Glutamatergic neuron (in vitro differentiated cells): Measurements from ENCODE around the gene SYNE1. TPM values are rescaled to one million over a fixed set of nuclear protein-coding genes. Genes with fewer than 3 reads are reported as not detected.

ENCODE experiments used
- DNase-seq: peaks from one replicate; pipeline ENCODE4 v3.0.0; 2022
- H3K27ac Mint-ChIP-seq: one replicate; pipeline ENCODE4 v1.8.0; 2020; ENCODE audit warnings: mild to moderate bottlenecking, mixed read lengths, inconsistent platforms; ENCODE audit not compliant: unreplicated experiment
- H3K27me3 Mint-ChIP-seq: one replicate; pipeline ENCODE4 v1.8.0; 2020; ENCODE audit warnings: mild to moderate bottlenecking, moderate library complexity, mixed read lengths, inconsistent platforms; ENCODE audit not compliant: unreplicated experiment
- H3K36me3 Mint-ChIP-seq: one replicate; pipeline ENCODE4 v1.8.0; 2020; ENCODE audit warnings: mild to moderate bottlenecking, mixed read lengths, inconsistent platforms; ENCODE audit not compliant: unreplicated experiment
- H3K4me1 Mint-ChIP-seq: one replicate; pipeline ENCODE4 v1.8.0; 2020; ENCODE audit warnings: mild to moderate bottlenecking, low read depth, mixed read lengths, inconsistent platforms; ENCODE audit not compliant: unreplicated experiment
- H3K4me3 Mint-ChIP-seq: one replicate; pipeline ENCODE4 v1.8.0; 2020; ENCODE audit warnings: mild to moderate bottlenecking, mixed read lengths, inconsistent platforms; ENCODE audit not compliant: unreplicated experiment
- H3K9me3 Mint-ChIP-seq: one replicate; pipeline ENCODE4 v1.8.0; 2020; ENCODE audit warnings: mild to moderate bottlenecking, moderate library complexity, mixed read lengths, inconsistent platforms; ENCODE audit not compliant: unreplicated experiment
- CTCF ChIP-seq: fragments of 200-600 bp; sonication (generic); IDR thresholded peaks from one replicate; pipeline ENCODE4 v1.5.0; 2021; ENCODE audit not compliant: partially characterized antibody, unreplicated experiment
- total RNA-seq: library from RNA; stranded (reverse); fragmentation: NEBNext Ultra II Directional; extraction: Animal tissue kit (Norgen Biotek cat#: 25700); gene quantifications from one replicate; pipeline ENCODE4 v1.2.1, GENCODE V29; 2021; ENCODE audit not compliant: unreplicated experiment

SYNE1 gene
- total RNA-seq, 1 donor from 2014 or later = 23.4 TPM

- Mint-ChIP-seq H3K4me3 (no peak overlapping the region), H3K9me3 (peaks cover 3% of the 10 kb centered on the region), H3K27me3 (no peaks in the 10 kb centered on the region), H3K27ac (no peak overlapping the region), H3K4me1 (peaks cover 4% of the 10 kb centered on the region), H3K36me3 (no peaks in the 10 kb centered on the region)
- no peak for TF ChIP-seq CTCF
- no peak for DNase-seq
Observed at GRCh38 chr6:152420696-152421095, 216.5 kb downstream of the SYNE1 start.

GRCh38 chr6:152418551-152418950, 218.6 kb downstream of the SYNE1 start:
- no peaks in the 10 kb centered on the region for H3K9me3 Mint-ChIP-seq
- TF ChIP-seq CTCF = no peak
- no peaks in the 10 kb centered on the region for H3K36me3 Mint-ChIP-seq
- no peaks in the 10 kb centered on the region for H3K4me1 Mint-ChIP-seq
- H3K4me3 Mint-ChIP-seq = no peak overlapping the region
- H3K27me3 Mint-ChIP-seq = no peaks in the 10 kb centered on the region
- no peak overlapping the region for H3K27ac Mint-ChIP-seq
- DNase-seq = no peak

GRCh38 chr6:152416652-152417051, 220.5 kb downstream of the SYNE1 start:
- no peak for DNase-seq
- Mint-ChIP-seq H3K4me1 (no peaks in the 10 kb centered on the region), H3K27ac (no peak overlapping the region), H3K27me3 (no peaks in the 10 kb centered on the region), H3K4me3 (no peak overlapping the region), H3K9me3 (no peaks in the 10 kb centered on the region), H3K36me3 (no peaks in the 10 kb centered on the region)
- no peak for TF ChIP-seq CTCF

- H3K4me3 Mint-ChIP-seq = no peak overlapping the region
- no peaks in the 10 kb centered on the region for H3K9me3 Mint-ChIP-seq
- DNase-seq = no peak
- TF ChIP-seq CTCF = no peak
- no peaks in the 10 kb centered on the region for H3K4me1 Mint-ChIP-seq
- H3K36me3 Mint-ChIP-seq = no peaks in the 10 kb centered on the region
- H3K27me3 Mint-ChIP-seq = no peaks in the 10 kb centered on the region
- H3K27ac Mint-ChIP-seq = no peak overlapping the region
Observed at GRCh38 chr6:152404936-152405595, 232.1 kb downstream of the SYNE1 start.

- H3K36me3 Mint-ChIP-seq = no peaks in the 10 kb centered on the region
Observed at GRCh38 chr6:152404086-152404857, 232.9 kb downstream of the SYNE1 start.

More at GRCh38 chr6:152404086-152404857, 232.9 kb downstream of the SYNE1 start:
- Mint-ChIP-seq H3K27me3 (no peaks in the 10 kb centered on the region), H3K9me3 (no peaks in the 10 kb centered on the region), H3K4me3 (no peak overlapping the region), H3K4me1 (no peaks in the 10 kb centered on the region), H3K27ac (no peak overlapping the region)
- DNase-seq = no peak
- no peak for TF ChIP-seq CTCF
